H1 (cell line): ENCODE data around the gene MRPL32. TPM values are rescaled to one million over a fixed set of nuclear protein-coding genes. Genes with fewer than 3 reads are reported as not detected.

ENCODE experiments used
- CTCF ChIA-PET: fragments of 300-600 bp; sonication (Branson Sonifier 250); formaldehyde crosslinking; loops from one replicate; lab custom pipeline; 2021; ENCODE audit not compliant: partially characterized antibody; lab: Charles Lee
- POLR2A ChIA-PET: fragments of 300-600 bp; sonication (Branson Sonifier 250); formaldehyde crosslinking; loops from one replicate; lab custom pipeline; 2021; ENCODE audit warnings: inconsistent platforms; ENCODE audit not compliant: partially characterized antibody; lab: Charles Lee
- DNase-seq, 2 experiments: peaks; one replicate each; pipeline versions ENCODE4 v3.0.0 to v3.0.0-alpha.2; 2010 to 2022; ENCODE audit warnings: low spot score in 2 of 2, low read depth in 1 of 2, mixed read lengths in 1 of 2
- FAIRE-seq: peaks from 2 replicates; lab custom pipeline; 2011; peaks lifted over from hg19 to GRCh38; lab: Jason Lieb, UNC
- H2AFZ ChIP-seq: 2 replicates; pipeline ENCODE4 v1.8.1; 2012; ENCODE audit warnings: low read length, inconsistent platforms
- H2AK5ac ChIP-seq: 2 replicates; pipeline ENCODE4 v1.6.1; 2013; ENCODE audit warnings: low read depth, low read length
- H2BK120ac ChIP-seq: replicated peaks from 2 replicates; pipeline ENCODE3; 2013; ENCODE audit warnings: low read depth, low read length, inconsistent platforms
- H2BK12ac ChIP-seq: 2 replicates; pipeline ENCODE4 v1.6.1; 2013; ENCODE audit warnings: low read depth, low read length
- H2BK15ac ChIP-seq: 2 replicates; pipeline ENCODE4 v1.6.1; 2013; ENCODE audit warnings: low read length
- H2BK20ac ChIP-seq: 2 replicates; pipeline ENCODE4 v1.6.1; 2013; ENCODE audit warnings: low read length
- H2BK5ac ChIP-seq: 2 replicates; pipeline ENCODE4 v1.6.1; 2013; ENCODE audit warnings: low read depth, low read length
- H3K14ac ChIP-seq: 2 replicates; pipeline ENCODE4 v1.6.1; 2013; ENCODE audit warnings: inconsistent platforms; ENCODE audit not compliant: insufficient read length
- H3K18ac ChIP-seq: 2 replicates; pipeline ENCODE4 v1.6.1; 2013; ENCODE audit warnings: low read length; ENCODE audit errors: extremely low read depth
- H3K23ac ChIP-seq: 2 replicates; pipeline ENCODE4 v1.6.1; 2013; ENCODE audit warnings: inconsistent platforms; ENCODE audit not compliant: insufficient read length
- H3K23me2 ChIP-seq: 2 replicates; pipeline ENCODE4 v1.6.1; 2013; ENCODE audit warnings: low read depth, low read length
- H3K27ac ChIP-seq: 2 replicates; pipeline ENCODE4 v1.6.1; 2011; ENCODE audit warnings: low read depth, low read length, inconsistent platforms
- H3K27me3 ChIP-seq, 4 experiments: replicated peaks in 1 of 4; 1 replicate in 1 of 4; 2 replicates in 3 of 4; pipeline versions ENCODE4 v1.6.1 to v1.8.1; 2011 to 2013; ENCODE audit warnings: low read length in 3 of 4, mild to moderate bottlenecking in 3 of 4, inconsistent platforms in 2 of 4, mixed read lengths in 2 of 4, moderate library complexity in 1 of 4; ENCODE audit not compliant: control insufficient read depth in 3 of 4, insufficient read depth in 3 of 4; ENCODE audit errors: extremely low read depth in 1 of 4
- H3K36me3 ChIP-seq, 4 experiments: 2 replicates each; pipeline versions ENCODE4 v1.6.1 to v1.8.1; 2011 to 2013; ENCODE audit warnings: mild to moderate bottlenecking in 4 of 4, low read length in 3 of 4, moderate library complexity in 2 of 4, control low read depth in 1 of 4, inconsistent platforms in 1 of 4; ENCODE audit not compliant: insufficient read depth in 4 of 4, control insufficient read depth in 2 of 4
- H3K4ac ChIP-seq: replicated peaks from 2 replicates; pipeline ENCODE3; 2013; ENCODE audit warnings: low read length, low read depth, mixed read lengths, inconsistent platforms; ENCODE audit not compliant: insufficient read length
- H3K4me1 ChIP-seq, 4 experiments: replicated peaks in 1 of 4; 1 replicate in 1 of 4; 2 replicates in 3 of 4; pipeline versions ENCODE4 v1.6.1 to v1.8.1; 2011 to 2013; ENCODE audit warnings: low read length in 3 of 4, inconsistent platforms in 2 of 4, mixed read lengths in 1 of 4; ENCODE audit not compliant: insufficient read depth in 4 of 4, control insufficient read depth in 3 of 4
- H3K4me2 ChIP-seq, 2 experiments: 2 replicates each; pipeline versions ENCODE4 v1.6.1 to v1.8.1; 2011 to 2013; ENCODE audit warnings: low read depth in 2 of 2, low read length in 2 of 2, control low read depth in 1 of 2, inconsistent platforms in 1 of 2, mild to moderate bottlenecking in 1 of 2; ENCODE audit not compliant: insufficient read depth in 1 of 2
- H3K4me3 ChIP-seq, 4 experiments: fragments of 200-600, 300-600 bp in 1 of 4; sonication (generic), shearing (Covaris generic), sonication (Bioruptor Twin) in 1 of 4; 2 replicates each; pipeline versions ENCODE4 v1.5.1 to v1.8.1; 2011 to 2016; ENCODE audit warnings: low read length in 4 of 4, low read depth in 3 of 4, control low read depth in 2 of 4, inconsistent platforms in 2 of 4, mild to moderate bottlenecking in 2 of 4, mixed read lengths in 1 of 4, moderate library complexity in 1 of 4; ENCODE audit not compliant: insufficient read depth in 2 of 4; ENCODE audit errors: extremely low read depth in 1 of 4
- H3K56ac ChIP-seq: replicated peaks from 2 replicates; pipeline ENCODE3; 2013; ENCODE audit warnings: low read depth, mild to moderate bottlenecking, mixed read lengths, low read length, inconsistent platforms; ENCODE audit not compliant: insufficient read length
- H3K79me1 ChIP-seq: 2 replicates; pipeline ENCODE4 v1.6.1; 2013; ENCODE audit warnings: low read depth, low read length, control low read depth
- H3K79me2 ChIP-seq, 2 experiments: 2 replicates each; pipeline versions ENCODE4 v1.6.1 to v1.8.1; 2012 to 2013; ENCODE audit warnings: low read length in 2 of 2, mild to moderate bottlenecking in 2 of 2, inconsistent platforms in 1 of 2; ENCODE audit not compliant: insufficient read depth in 2 of 2, control insufficient read depth in 1 of 2
- H3K9ac ChIP-seq, 4 experiments: replicated peaks in 1 of 4; 1 replicate in 1 of 4; 2 replicates in 3 of 4; pipeline versions ENCODE4 v1.6.1 to v1.8.1; 2011 to 2013; ENCODE audit warnings: low read depth in 3 of 4, low read length in 3 of 4, control low read depth in 2 of 4, mild to moderate bottlenecking in 2 of 4, moderate library complexity in 2 of 4, inconsistent platforms in 1 of 4; ENCODE audit errors: extremely low read depth in 1 of 4
- H3K9me3 ChIP-seq, 2 experiments: 2 replicates each; pipeline versions ENCODE4 v1.6.1 to v1.8.1; 2012 to 2013; ENCODE audit warnings: mild to moderate bottlenecking in 2 of 2, moderate library complexity in 2 of 2, control low read depth in 1 of 2, inconsistent platforms in 1 of 2, low read depth in 1 of 2, low read length in 1 of 2, mixed read lengths in 1 of 2; ENCODE audit not compliant: insufficient read depth in 2 of 2
- H4K20me1 ChIP-seq, 2 experiments: replicated peaks in 1 of 2; 2 replicates each; pipeline versions ENCODE3 to v1.8.1; 2011 to 2013; ENCODE audit warnings: inconsistent platforms in 2 of 2, low read length in 2 of 2, mild to moderate bottlenecking in 1 of 2; ENCODE audit not compliant: insufficient read depth in 2 of 2, control insufficient read depth in 1 of 2
- H4K5ac ChIP-seq: 2 replicates; pipeline ENCODE4 v1.6.1; 2013; ENCODE audit warnings: low read length, low read depth, mixed read lengths, inconsistent platforms; ENCODE audit not compliant: insufficient read length
- H4K8ac ChIP-seq: 2 replicates; pipeline ENCODE4 v1.8.0; 2013; ENCODE audit warnings: mild to moderate bottlenecking, moderate library complexity, low read length, inconsistent platforms; ENCODE audit not compliant: insufficient read depth; ENCODE audit errors: extremely low read depth
- H4K91ac ChIP-seq: replicated peaks from 2 replicates; pipeline ENCODE3; 2013; ENCODE audit warnings: low read length, mixed read lengths, inconsistent platforms; ENCODE audit not compliant: insufficient read length
- EGR1 ChIP-seq: IDR thresholded peaks from 2 replicates; pipeline ENCODE4 v1.6.1; 2011; ENCODE audit warnings: low read depth, low read length, borderline replicate concordance
- FOSL1 ChIP-seq: IDR thresholded peaks from 2 replicates; pipeline ENCODE4 v1.6.1; 2011; ENCODE audit warnings: mild to moderate bottlenecking, low read depth, low read length, moderate library complexity; ENCODE audit not compliant: insufficient read depth
- MAFK ChIP-seq: IDR thresholded peaks from 2 replicates; pipeline ENCODE4 v1.6.1; 2012; ENCODE audit warnings: low read depth, mild to moderate bottlenecking, improper control_type of control experiment, low read length
- NRF1 ChIP-seq: IDR thresholded peaks from 2 replicates; pipeline ENCODE4 v1.6.1; 2011; ENCODE audit warnings: mild to moderate bottlenecking, low read depth, low read length, improper control_type of control experiment
- RFX5 ChIP-seq: IDR thresholded peaks from 2 replicates; pipeline ENCODE4 v1.6.1; 2011; ENCODE audit warnings: low read depth, low read length, improper control_type of control experiment, borderline replicate concordance
- RNF2 ChIP-seq: fragments of 200-900, 300-1000 bp; sonication (generic); IDR thresholded peaks from 2 replicates; pipeline ENCODE4 v1.7.1; 2016; ENCODE audit warnings: borderline replicate concordance, low read depth, mild to moderate bottlenecking, antibody characterized with exemption, low read length; ENCODE audit not compliant: poor library complexity, severe bottlenecking; ENCODE audit errors: missing control alignments
- SIX5 ChIP-seq: IDR thresholded peaks from 2 replicates; pipeline ENCODE4 v1.6.1; 2011; ENCODE audit warnings: mild to moderate bottlenecking, low read depth, low read length
- WGBS, 2 experiments: shearing (Covaris generic) in 1 of 2; methylation state at CpG; one replicate each; pipeline versions ENCODE4 v1.1.6 to v1.1.7; 2013 to 2015; ENCODE audit warnings: low lambda C conversion rate in 2 of 2, mixed read lengths in 2 of 2, inconsistent platforms in 1 of 2, low coverage in 1 of 2, missing lambda C conversion rate in 1 of 2; ENCODE audit not compliant: insufficient replicate concordance in 2 of 2, insufficient coverage in 1 of 2, insufficient read length in 1 of 2; ENCODE audit errors: extremely low coverage in 1 of 2, missing lambda C conversion rate in 1 of 2; 5-methylcytosine and 5-hydroxymethylcytosine counted together
- polyA plus RNA-seq, 7 experiments: library from polyadenylated mRNA; depleted of rRNA in 3 of 7; stranded (reverse) in 5 of 7; unstranded in 2 of 7; fragments of >200 nt in 5 of 7; fragments of 200-250 nt in 2 of 7; gene quantifications; 1 replicate in 5 of 7; 2 replicates in 1 of 7; 4 replicates in 1 of 7; pipeline versions ENCODE4 v1.2.1 to v1.2.3, GENCODE V29; 2011 to 2013; ENCODE audit warnings: missing spikeins in 2 of 7, mixed read lengths in 2 of 7
- total RNA-seq: library from RNA; stranded (reverse); fragmentation: NEBNext Ultra II Directional; extraction: Animal tissue kit (Norgen Biotek cat#: 25700); gene quantifications from 2 replicates; pipeline ENCODE4 v1.2.1, GENCODE V29; 2021
- TF ChIP-seq, protein P1 (sequence below): IDR thresholded peaks from 2 replicates; pipeline ENCODE4 v1.6.1; 2012; ENCODE audit warnings: inconsistent platforms
- TF ChIP-seq, protein P2 (sequence below): IDR thresholded peaks from 2 replicates; pipeline ENCODE4 v1.6.1; 2012; ENCODE audit warnings: inconsistent platforms
- TF ChIP-seq, protein P3 (sequence below): IDR thresholded peaks from 2 replicates; pipeline ENCODE4 v1.6.1; 2012; ENCODE audit warnings: low read length, inconsistent platforms

The MRPL32 gene
- total and polyA plus RNA-seq, 2 of the 8 experiments (the other 6 are each of a cell fraction or from before 2014, with no cell fraction given), result 50.9 to 97.2 TPM

- Histone ChIP-seq H3K9ac (no peak overlapping the region), H3K27me3 (no peaks in the 10 kb centered on the region), H3K4me3 (no peak overlapping the region), H4K91ac (no peak overlapping the region), H2BK15ac (no peak overlapping the region), H3K23me2 (peaks cover 2% of the 10 kb centered on the region; the same call in 1 of the 2 replicates), H4K20me1 (peaks cover 0 to 1% of the 10 kb centered on the region in 2 experiments), H4K5ac (no peak overlapping the region), H3K4ac (no peak overlapping the region), H3K18ac (no peak overlapping the region), H3K23ac (no peak overlapping the region), H3K4me1 (peaks cover 2 to 11% (median 5%) of the 10 kb centered on the region in 4 experiments; a peak in 6 of 7 replicates), H3K79me1 (peaks cover 4% of the 10 kb centered on the region; the same call in 1 of the 2 replicates), H2BK20ac (no peak overlapping the region), H3K56ac (no peak overlapping the region), H4K8ac (no peak overlapping the region), H3K36me3 (peaks cover 2 to 42% (median 16%) of the 10 kb centered on the region in 4 experiments; a peak in 5 of 8 replicates), H2BK12ac (no peak overlapping the region), H2AFZ (no peak overlapping the region), H3K4me2 (no peak overlapping the region), H2AK5ac (no peak overlapping the region), H2BK120ac (no peak overlapping the region), H3K14ac (no peak overlapping the region), H3K9me3 (no peaks in the 10 kb centered on the region), H3K79me2 (peaks cover 0 to 10% of the 10 kb centered on the region in 2 experiments; a peak in 2 of 4 replicates), H3K27ac (no peak overlapping the region), H2BK5ac (no peak overlapping the region)
- FAIRE-seq, result no peak
- ChIA-PET CTCF (interaction anchor here (1.2 kb wide), 1 partner anchor 297 kb away, joined by 3 read pairs; no protein-coding TSS in a partner anchor), POLR2A (interaction anchor here (9.1 kb wide), 1 partner anchor 13 kb away, joined by 112 read pairs; the partner anchor contains the start of genes MRPL32 and PSMA2)
- no peak for DNase-seq
- WGBS, 2 experiments, result 82% methylated on average over 6 of the region's 6 CpGs; no CpG with 5 or more reads in 1 of the 2 experiments
- TF ChIP-seq, protein P1, sequence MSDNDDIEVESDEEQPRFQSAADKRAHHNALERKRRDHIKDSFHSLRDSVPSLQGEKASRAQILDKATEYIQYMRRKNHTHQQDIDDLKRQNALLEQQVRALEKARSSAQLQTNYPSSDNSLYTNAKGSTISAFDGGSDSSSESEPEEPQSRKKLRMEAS, result no peak
- TF ChIP-seq, protein P2, sequence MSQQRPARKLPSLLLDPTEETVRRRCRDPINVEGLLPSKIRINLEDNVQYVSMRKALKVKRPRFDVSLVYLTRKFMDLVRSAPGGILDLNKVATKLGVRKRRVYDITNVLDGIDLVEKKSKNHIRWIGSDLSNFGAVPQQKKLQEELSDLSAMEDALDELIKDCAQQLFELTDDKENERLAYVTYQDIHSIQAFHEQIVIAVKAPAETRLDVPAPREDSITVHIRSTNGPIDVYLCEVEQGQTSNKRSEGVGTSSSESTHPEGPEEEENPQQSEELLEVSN, result no peak
- TF ChIP-seq RNF2, result no peak
- TF ChIP-seq RFX5, result no peak
- no peak for TF ChIP-seq EGR1
- no peak for TF ChIP-seq SIX5
- TF ChIP-seq, protein P3, sequence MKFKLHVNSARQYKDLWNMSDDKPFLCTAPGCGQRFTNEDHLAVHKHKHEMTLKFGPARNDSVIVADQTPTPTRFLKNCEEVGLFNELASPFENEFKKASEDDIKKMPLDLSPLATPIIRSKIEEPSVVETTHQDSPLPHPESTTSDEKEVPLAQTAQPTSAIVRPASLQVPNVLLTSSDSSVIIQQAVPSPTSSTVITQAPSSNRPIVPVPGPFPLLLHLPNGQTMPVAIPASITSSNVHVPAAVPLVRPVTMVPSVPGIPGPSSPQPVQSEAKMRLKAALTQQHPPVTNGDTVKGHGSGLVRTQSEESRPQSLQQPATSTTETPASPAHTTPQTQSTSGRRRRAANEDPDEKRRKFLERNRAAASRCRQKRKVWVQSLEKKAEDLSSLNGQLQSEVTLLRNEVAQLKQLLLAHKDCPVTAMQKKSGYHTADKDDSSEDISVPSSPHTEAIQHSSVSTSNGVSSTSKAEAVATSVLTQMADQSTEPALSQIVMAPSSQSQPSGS, result no peak
- TF ChIP-seq FOSL1, result no peak
- no peak for TF ChIP-seq MAFK
- no peak for TF ChIP-seq NRF1
These were observed 18.2 kb upstream of the MRPL32 start for GRCh38 chr7:42914009-42914408.
